HL-60 (cell line): ENCODE results near the gene LIMCH1.

Experiments used
- GABPA ChIP-seq: IDR thresholded peaks from 2 replicates; pipeline ENCODE4 v1.6.1; 2012; ENCODE audit warnings: low read depth
- POLR2AphosphoS5 ChIP-seq: IDR thresholded peaks from 2 replicates; pipeline ENCODE4 v1.6.1; 2012; ENCODE audit warnings: low read depth
- SPI1 ChIP-seq: IDR thresholded peaks from 2 replicates; pipeline ENCODE4 v1.6.1; 2012; ENCODE audit warnings: low read depth, mild to moderate bottlenecking, borderline replicate concordance
- TF ChIP-seq, protein P1 (sequence below): IDR thresholded peaks from one replicate; pipeline ENCODE4 v1.5.1; 2011; ENCODE audit warnings: low read length, control low read depth, inconsistent platforms; ENCODE audit not compliant: insufficient read depth
- TF ChIP-seq, protein P2 (sequence below): IDR thresholded peaks from 2 replicates; pipeline ENCODE4 v1.6.1; 2012; ENCODE audit warnings: low read depth; ENCODE audit not compliant: insufficient replicate concordance

- TF ChIP-seq POLR2AphosphoS5 (no peak), SPI1 (no peak), GABPA (no peak)
- TF ChIP-seq, protein P1, sequence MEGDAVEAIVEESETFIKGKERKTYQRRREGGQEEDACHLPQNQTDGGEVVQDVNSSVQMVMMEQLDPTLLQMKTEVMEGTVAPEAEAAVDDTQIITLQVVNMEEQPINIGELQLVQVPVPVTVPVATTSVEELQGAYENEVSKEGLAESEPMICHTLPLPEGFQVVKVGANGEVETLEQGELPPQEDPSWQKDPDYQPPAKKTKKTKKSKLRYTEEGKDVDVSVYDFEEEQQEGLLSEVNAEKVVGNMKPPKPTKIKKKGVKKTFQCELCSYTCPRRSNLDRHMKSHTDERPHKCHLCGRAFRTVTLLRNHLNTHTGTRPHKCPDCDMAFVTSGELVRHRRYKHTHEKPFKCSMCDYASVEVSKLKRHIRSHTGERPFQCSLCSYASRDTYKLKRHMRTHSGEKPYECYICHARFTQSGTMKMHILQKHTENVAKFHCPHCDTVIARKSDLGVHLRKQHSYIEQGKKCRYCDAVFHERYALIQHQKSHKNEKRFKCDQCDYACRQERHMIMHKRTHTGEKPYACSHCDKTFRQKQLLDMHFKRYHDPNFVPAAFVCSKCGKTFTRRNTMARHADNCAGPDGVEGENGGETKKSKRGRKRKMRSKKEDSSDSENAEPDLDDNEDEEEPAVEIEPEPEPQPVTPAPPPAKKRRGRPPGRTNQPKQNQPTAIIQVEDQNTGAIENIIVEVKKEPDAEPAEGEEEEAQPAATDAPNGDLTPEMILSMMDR = no peak
- TF ChIP-seq, protein P2, sequence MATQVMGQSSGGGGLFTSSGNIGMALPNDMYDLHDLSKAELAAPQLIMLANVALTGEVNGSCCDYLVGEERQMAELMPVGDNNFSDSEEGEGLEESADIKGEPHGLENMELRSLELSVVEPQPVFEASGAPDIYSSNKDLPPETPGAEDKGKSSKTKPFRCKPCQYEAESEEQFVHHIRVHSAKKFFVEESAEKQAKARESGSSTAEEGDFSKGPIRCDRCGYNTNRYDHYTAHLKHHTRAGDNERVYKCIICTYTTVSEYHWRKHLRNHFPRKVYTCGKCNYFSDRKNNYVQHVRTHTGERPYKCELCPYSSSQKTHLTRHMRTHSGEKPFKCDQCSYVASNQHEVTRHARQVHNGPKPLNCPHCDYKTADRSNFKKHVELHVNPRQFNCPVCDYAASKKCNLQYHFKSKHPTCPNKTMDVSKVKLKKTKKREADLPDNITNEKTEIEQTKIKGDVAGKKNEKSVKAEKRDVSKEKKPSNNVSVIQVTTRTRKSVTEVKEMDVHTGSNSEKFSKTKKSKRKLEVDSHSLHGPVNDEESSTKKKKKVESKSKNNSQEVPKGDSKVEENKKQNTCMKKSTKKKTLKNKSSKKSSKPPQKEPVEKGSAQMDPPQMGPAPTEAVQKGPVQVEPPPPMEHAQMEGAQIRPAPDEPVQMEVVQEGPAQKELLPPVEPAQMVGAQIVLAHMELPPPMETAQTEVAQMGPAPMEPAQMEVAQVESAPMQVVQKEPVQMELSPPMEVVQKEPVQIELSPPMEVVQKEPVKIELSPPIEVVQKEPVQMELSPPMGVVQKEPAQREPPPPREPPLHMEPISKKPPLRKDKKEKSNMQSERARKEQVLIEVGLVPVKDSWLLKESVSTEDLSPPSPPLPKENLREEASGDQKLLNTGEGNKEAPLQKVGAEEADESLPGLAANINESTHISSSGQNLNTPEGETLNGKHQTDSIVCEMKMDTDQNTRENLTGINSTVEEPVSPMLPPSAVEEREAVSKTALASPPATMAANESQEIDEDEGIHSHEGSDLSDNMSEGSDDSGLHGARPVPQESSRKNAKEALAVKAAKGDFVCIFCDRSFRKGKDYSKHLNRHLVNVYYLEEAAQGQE = no peak
Observed at GRCh38 chr4:41665636-41666207, 127.8 kb downstream of the LIMCH1 start.
